Measurements from ENCODE around the gene SLC25A42. TPM values are rescaled to one million over a fixed set of nuclear protein-coding genes. Genes with fewer than 3 reads are reported as not detected.

Gene SLC25A42
- total and polyA plus RNA-seq, 2 of the 13 experiments (the other 11 are each of a cell fraction or from before 2014, with no cell fraction given): 12.8 to 18.3 TPM

DNA sequence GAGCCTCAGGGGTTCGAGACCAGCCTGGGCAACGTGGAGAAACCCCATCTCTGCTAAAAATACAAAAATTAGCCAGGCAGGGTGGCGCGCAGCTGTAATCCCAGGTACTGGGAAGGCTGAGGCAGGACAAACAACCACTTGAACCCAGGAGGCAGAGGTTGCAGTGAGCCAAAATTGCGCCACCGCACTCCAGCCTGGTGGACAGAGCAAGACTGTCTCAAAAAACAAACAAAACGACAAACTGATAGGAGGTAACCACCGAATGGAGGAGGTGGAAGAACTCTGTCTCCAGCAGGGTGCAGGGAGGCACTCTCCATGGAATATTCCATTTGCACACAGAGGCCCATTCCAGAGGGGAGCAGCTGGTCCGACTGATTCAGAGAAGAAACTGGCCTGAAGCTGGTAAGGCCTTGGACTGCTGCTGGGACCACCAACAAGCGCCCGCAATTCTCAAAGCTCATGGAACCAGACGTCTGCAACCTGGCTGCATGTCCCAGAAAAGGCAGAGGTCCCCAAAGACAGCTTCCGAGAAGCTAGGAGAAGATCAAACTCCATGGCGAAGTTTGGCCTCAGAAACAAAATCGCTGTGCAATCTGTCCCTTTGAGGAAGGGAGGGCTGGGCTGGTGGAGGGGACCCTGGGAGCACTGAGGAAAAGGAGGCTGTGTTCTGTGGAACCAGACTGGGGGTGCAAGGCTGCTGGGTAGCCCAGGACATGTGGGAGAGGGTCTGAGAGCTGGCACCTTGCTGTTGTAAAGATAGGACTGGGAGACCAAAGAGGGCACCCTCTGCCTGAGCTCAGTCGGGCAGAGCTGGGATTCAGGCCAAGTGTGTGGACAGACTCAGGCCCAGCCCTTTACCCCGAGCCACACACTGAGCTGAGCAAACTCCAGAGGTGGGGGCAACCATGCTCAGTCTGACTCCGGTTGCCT lies 35.2 kb downstream of the SLC25A42 start (continued):
- TF ChIP-seq, protein P1, sequence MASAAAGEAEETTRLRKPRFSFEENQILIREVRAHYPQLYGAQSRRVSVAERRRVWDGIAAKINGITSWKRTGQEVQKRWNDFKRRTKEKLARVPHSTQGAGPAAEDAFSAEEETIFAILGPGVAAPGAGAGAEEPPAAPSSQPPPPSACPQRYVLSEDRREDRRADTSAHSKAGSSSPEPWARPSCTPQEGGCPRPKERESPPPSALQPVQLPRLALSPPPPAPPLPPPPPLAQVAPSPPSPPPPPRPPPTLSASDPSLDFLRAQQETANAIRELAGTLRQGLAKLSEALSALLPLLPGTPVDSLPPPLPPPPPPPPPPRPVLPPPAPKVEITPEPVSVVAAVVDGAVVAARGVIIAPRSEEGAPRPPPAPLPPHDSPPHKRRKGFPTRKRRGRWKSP (CRISPR knock-in tag; IDR thresholded peaks at IDR 0.05): peak; percentile 58
- TF ChIP-seq, protein P2, sequence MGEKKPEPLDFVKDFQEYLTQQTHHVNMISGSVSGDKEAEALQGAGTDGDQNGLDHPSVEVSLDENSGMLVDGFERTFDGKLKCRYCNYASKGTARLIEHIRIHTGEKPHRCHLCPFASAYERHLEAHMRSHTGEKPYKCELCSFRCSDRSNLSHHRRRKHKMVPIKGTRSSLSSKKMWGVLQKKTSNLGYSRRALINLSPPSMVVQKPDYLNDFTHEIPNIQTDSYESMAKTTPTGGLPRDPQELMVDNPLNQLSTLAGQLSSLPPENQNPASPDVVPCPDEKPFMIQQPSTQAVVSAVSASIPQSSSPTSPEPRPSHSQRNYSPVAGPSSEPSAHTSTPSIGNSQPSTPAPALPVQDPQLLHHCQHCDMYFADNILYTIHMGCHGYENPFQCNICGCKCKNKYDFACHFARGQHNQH (CRISPR knock-in tag; IDR thresholded peaks at IDR 0.05): peak; percentile 80
- TF ChIP-seq NR2F1 (CRISPR knock-in tag; IDR thresholded peaks at IDR 0.05): no peak
- TF ChIP-seq, protein P3, sequence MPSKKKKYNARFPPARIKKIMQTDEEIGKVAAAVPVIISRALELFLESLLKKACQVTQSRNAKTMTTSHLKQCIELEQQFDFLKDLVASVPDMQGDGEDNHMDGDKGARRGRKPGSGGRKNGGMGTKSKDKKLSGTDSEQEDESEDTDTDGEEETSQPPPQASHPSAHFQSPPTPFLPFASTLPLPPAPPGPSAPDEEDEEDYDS (CRISPR knock-in tag; IDR thresholded peaks at IDR 0.05): peak; percentile 63
- TF ChIP-seq SATB2 (CRISPR knock-in tag; IDR thresholded peaks at IDR 0.05): no peak
- TF ChIP-seq, protein P4, sequence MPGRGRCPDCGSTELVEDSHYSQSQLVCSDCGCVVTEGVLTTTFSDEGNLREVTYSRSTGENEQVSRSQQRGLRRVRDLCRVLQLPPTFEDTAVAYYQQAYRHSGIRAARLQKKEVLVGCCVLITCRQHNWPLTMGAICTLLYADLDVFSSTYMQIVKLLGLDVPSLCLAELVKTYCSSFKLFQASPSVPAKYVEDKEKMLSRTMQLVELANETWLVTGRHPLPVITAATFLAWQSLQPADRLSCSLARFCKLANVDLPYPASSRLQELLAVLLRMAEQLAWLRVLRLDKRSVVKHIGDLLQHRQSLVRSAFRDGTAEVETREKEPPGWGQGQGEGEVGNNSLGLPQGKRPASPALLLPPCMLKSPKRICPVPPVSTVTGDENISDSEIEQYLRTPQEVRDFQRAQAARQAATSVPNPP (CRISPR knock-in tag; IDR thresholded peaks at IDR 0.05): no peak
- TF ChIP-seq ETV6 (CRISPR knock-in tag; conservative IDR thresholded peaks at IDR 0.05): no peak
- no peak for TF ChIP-seq KLF9 (CRISPR knock-in tag; IDR thresholded peaks at IDR 0.05; ENCODE audit: low read depth)
- peak; percentile 73 for TF ChIP-seq FOSL2 (CRISPR knock-in tag; IDR thresholded peaks at IDR 0.05)
- peak; percentile 17; the same call in 1 of the 2 replicates for TF ChIP-seq STAG1 (CRISPR knock-in tag; IDR thresholded peaks at IDR 0.05)
- no peak for TF ChIP-seq ZBTB7A (CRISPR knock-in tag; IDR thresholded peaks at IDR 0.05)
- peak; percentile 41 for TF ChIP-seq SMC3 (IDR thresholded peaks at IDR 0.05; ENCODE audit: low read length)
- TF ChIP-seq, protein P5, sequence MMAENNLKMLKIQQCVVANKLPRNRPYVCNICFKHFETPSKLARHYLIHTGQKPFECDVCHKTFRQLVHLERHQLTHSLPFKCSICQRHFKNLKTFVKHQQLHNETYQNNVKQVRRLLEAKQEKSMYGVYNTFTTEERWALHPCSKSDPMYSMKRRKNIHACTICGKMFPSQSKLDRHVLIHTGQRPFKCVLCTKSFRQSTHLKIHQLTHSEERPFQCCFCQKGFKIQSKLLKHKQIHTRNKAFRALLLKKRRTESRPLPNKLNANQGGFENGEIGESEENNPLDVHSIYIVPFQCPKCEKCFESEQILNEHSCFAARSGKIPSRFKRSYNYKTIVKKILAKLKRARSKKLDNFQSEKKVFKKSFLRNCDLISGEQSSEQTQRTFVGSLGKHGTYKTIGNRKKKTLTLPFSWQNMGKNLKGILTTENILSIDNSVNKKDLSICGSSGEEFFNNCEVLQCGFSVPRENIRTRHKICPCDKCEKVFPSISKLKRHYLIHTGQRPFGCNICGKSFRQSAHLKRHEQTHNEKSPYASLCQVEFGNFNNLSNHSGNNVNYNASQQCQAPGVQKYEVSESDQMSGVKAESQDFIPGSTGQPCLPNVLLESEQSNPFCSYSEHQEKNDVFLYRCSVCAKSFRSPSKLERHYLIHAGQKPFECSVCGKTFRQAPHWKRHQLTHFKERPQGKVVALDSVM (CRISPR knock-in tag; IDR thresholded peaks at IDR 0.05): peak; percentile 85
- 0 out of 2 replicates have a peak, but pooled peaks have one; percentile 36 for TF ChIP-seq AKAP8 (CRISPR knock-in tag; IDR thresholded peaks at IDR 0.05)
- TF ChIP-seq, protein P6, sequence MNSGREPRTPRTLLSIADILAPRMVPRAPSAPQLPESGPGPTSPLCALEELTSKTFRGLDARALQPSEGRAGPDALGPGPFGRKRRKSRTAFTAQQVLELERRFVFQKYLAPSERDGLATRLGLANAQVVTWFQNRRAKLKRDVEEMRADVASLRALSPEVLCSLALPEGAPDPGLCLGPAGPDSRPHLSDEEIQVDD (CRISPR knock-in tag; IDR thresholded peaks at IDR 0.05; ENCODE audit: borderline replicate concordance): no peak
- no peak for TF ChIP-seq ZNF207 (IDR thresholded peaks at IDR 0.05; ENCODE audit: borderline replicate concordance)
- TF ChIP-seq, protein P7, sequence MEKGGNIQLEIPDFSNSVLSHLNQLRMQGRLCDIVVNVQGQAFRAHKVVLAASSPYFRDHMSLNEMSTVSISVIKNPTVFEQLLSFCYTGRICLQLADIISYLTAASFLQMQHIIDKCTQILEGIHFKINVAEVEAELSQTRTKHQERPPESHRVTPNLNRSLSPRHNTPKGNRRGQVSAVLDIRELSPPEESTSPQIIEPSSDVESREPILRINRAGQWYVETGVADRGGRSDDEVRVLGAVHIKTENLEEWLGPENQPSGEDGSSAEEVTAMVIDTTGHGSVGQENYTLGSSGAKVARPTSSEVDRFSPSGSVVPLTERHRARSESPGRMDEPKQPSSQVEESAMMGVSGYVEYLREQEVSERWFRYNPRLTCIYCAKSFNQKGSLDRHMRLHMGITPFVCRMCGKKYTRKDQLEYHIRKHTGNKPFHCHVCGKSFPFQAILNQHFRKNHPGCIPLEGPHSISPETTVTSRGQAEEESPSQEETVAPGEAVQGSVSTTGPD (CRISPR knock-in tag; IDR thresholded peaks at IDR 0.05): peak; percentile 83
- no peak for TF ChIP-seq SMARCC2 (IDR thresholded peaks at IDR 0.05)
- no peak for TF ChIP-seq ZNF354B (CRISPR knock-in tag; IDR thresholded peaks at IDR 0.05)
- TF ChIP-seq SMYD3 (CRISPR knock-in tag; IDR thresholded peaks at IDR 0.05): no peak
- peak; percentile 68; the same call in 1 of the 2 replicates for TF ChIP-seq ZNF605 (CRISPR knock-in tag; IDR thresholded peaks at IDR 0.05)
- no peak for TF ChIP-seq SUZ12 (IDR thresholded peaks at IDR 0.05; ENCODE audit: low read depth, low read length)

All from HepG2 (cell line).